GM12865 (cell line): ENCODE data around the gene FCHSD2.

Experiments used
- DNase-seq: peaks from one replicate; pipeline ENCODE4 v3.0.0; 2010; ENCODE audit warnings: low read depth
- H3K4me3 ChIP-seq: 2 replicates; pipeline ENCODE4 v1.5.1; 2011; ENCODE audit warnings: mild to moderate bottlenecking, low read depth, low read length, control low read depth
- TF ChIP-seq, protein P1 (sequence below): IDR thresholded peaks from 2 replicates; pipeline ENCODE4 v1.5.1; 2011; ENCODE audit warnings: low read length, control low read depth, low read depth, inconsistent platforms; ENCODE audit not compliant: insufficient read depth; ENCODE audit errors: missing control alignments

FCHSD2 gene

DNA sequence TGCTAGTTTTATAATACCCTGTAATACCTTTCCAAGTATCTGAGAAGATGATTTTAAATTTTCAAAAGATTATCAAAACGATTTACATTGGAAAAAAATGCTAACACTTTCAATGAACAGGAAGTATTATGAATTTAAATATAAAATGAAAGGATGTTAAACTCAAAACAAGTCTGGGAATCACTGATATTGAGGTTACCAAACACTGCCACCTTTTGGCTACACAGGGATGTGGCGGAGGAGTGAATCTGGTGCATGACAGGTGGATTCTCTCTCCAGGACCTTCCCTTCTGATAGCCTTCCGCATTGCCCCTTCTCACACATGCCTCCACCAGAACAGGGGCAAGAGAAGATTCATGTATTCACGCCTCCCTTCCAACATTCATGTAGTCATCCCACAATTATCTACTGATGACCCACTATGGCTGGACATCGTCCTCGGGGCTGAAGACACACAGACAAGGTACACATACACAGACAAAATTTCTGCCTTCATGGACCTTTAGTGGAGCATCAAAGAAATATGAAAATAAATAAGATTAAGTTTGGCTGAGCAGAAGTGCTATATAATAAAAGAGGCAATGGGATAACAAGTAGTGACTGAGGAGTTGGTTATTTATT, 293.2 kb downstream of the FCHSD2 start:
- TF ChIP-seq, protein P1, sequence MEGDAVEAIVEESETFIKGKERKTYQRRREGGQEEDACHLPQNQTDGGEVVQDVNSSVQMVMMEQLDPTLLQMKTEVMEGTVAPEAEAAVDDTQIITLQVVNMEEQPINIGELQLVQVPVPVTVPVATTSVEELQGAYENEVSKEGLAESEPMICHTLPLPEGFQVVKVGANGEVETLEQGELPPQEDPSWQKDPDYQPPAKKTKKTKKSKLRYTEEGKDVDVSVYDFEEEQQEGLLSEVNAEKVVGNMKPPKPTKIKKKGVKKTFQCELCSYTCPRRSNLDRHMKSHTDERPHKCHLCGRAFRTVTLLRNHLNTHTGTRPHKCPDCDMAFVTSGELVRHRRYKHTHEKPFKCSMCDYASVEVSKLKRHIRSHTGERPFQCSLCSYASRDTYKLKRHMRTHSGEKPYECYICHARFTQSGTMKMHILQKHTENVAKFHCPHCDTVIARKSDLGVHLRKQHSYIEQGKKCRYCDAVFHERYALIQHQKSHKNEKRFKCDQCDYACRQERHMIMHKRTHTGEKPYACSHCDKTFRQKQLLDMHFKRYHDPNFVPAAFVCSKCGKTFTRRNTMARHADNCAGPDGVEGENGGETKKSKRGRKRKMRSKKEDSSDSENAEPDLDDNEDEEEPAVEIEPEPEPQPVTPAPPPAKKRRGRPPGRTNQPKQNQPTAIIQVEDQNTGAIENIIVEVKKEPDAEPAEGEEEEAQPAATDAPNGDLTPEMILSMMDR = peak; percentile 49
- DNase-seq = peak; percentile 44

DNA sequence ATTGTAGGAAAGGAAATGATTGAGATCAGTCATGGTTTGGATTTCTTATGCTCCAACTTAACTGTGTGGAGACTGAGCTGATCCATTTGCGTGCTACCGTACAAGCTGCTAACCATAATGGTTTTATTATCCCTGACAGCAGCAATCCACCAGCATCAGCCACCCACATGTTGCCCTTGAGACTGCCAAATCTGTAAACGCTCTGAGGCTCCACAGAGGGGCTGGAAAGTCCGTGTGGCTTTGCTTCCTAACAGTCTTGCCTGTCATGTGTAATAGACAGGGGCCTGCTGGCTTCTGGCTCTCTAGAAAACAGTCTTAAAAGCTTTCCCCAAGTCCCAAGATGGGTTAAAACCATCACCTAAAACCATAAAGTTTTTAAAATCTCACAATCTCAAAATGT, 297.8 kb downstream of the FCHSD2 start:
- DNase-seq = peak; percentile 11
- TF ChIP-seq, protein P1 = no peak
- no peak overlapping the region for H3K4me3 ChIP-seq

More for the DNA sequence above, 293.2 kb downstream of the FCHSD2 start:
- no peak overlapping the region for H3K4me3 ChIP-seq

DNA sequence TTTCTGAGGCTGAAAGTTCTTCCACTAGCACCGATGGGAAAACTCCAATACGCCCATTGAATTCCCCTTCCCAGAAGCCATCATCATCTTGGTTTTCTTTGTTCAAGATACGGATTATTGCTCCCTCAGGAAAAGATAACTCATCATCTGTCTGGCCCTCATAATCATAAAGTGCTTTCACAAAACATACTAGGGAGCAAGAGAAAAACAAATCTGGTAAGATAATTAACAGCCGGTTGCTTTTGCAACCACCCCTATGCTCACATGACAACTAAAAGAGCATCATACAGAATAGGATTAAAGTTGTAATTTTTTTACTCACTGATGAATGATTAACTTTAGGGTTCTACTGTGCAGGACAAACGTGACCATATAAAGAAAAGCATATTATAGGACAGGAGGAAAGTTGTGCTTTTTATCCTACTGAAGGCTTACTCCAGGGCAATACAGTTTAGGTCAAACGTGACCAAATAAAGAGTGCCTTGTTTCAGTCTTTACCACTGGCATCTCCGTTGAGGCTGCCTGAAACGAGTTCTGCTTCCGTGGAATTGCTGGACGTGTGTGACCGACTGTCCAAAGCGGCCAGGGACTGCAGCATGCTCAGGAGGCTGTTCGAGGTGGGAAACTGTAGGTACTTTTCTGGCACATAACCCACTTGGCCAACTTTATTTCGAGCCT, 299.3 kb downstream of the FCHSD2 start:
- DNase-seq = no peak
- TF ChIP-seq, protein P1 = no peak

DNA sequence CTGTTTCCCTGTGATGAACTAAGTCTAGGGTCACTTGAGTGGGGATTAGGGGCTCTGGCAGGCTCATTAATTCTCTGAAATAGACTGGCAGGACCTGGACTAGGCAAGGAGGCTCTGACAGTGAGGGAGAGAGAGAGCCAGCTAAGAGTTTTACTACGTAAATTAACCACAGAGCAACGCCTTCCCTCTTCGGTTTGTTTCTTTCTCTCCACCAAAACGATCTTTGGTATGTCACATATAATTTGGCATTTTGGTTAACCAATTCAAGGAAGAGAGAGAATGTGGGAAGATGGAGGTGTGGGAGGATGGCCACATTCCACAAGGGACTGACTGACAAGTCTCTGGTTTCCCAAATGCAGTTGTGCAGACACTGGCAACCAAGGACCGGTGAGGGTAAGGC, 300.0 kb downstream of the FCHSD2 start:
- TF ChIP-seq, protein P1 = no peak
- H3K4me3 ChIP-seq = no peak overlapping the region
- DNase-seq = no peak

More for the DNA sequence above, 299.3 kb downstream of the FCHSD2 start:
- H3K4me3 ChIP-seq = no peak overlapping the region

DNA sequence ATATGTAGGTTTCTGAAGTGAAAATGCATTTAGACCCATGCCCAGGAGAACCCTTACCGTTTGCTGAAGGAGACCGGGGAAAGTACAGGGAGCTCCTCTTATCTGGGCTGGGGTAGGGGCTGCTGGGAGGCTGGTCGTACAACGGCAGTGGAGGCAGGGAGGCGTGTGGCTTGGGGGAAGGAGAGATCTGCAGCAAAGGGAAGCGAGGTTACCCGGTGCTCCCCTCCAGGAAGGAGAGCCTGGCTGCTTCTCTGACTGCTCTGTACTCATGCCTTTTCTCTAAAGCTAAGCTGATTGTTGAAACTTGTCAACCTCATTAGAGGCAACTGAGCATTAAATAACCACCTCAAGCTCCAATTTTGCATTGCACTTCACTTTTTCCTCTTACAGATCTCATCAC, 300.7 kb downstream of the FCHSD2 start:
- DNase-seq = no peak
- no peak overlapping the region for H3K4me3 ChIP-seq
- TF ChIP-seq, protein P1 = no peak

DNA sequence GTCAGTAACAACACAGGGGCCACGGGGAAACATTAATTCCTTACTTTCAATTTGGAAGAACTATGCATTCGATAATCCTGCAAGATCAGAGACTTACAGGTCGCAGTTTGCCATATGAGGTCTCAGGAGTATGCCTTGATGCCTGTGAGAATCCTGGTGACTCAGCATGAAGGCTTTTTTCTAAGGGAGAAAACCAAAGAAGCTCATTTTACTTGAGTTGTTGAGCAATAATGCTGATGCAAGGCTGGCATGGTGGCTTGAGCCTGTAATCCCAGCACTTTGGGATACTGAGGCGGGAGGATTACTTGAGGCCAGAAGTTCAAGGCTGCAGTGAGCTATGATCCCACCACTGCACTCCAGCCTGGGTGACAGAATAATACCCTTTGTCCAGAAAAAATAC, 301.3 kb downstream of the FCHSD2 start:
- TF ChIP-seq, protein P1 = no peak
- H3K4me3 ChIP-seq = no peak overlapping the region
- DNase-seq = no peak
